Brain microvascular endothelial cell (primary cell): ENCODE data around the gene C1QTNF4.

Source experiments
- DNase-seq: peaks from one replicate; pipeline ENCODE4 v3.0.0-alpha.2; 2020
- H3K27ac ChIP-seq: fragments of 250-450 bp; sonication (Bioruptor Pico); 2 replicates; pipeline ENCODE4 v1.5.1; 2020; ENCODE audit warnings: mild to moderate bottlenecking, moderate library complexity
- H3K27me3 ChIP-seq: fragments of 250-450 bp; sonication (Bioruptor Pico); replicated peaks from 2 replicates; pipeline ENCODE4 v1.5.1; 2020; ENCODE audit warnings: mild to moderate bottlenecking
- H3K36me3 ChIP-seq: fragments of 250-450 bp; sonication (Bioruptor Pico); replicated peaks from 2 replicates; pipeline ENCODE4 v1.5.1; 2020; ENCODE audit warnings: mild to moderate bottlenecking
- H3K4me3 ChIP-seq: 2 replicates; pipeline ENCODE4 v1.5.1; 2011; ENCODE audit warnings: low read depth, mild to moderate bottlenecking, control low read depth, low read length, moderate library complexity
- in situ Hi-C: cut with HindIII; loops from 2 replicates; pipeline ENCODE4 v1.10.0; 2017; ENCODE audit warnings: low sequenced_read_pairs, low pct_ligation_motif_present
- TF ChIP-seq, protein P1 (sequence below): IDR thresholded peaks from 2 replicates; pipeline ENCODE4 v1.5.1; 2011; ENCODE audit warnings: low read depth, mild to moderate bottlenecking, moderate library complexity, low read length, control low read depth, inconsistent platforms; ENCODE audit errors: missing control alignments

C1QTNF4 gene

DNA sequence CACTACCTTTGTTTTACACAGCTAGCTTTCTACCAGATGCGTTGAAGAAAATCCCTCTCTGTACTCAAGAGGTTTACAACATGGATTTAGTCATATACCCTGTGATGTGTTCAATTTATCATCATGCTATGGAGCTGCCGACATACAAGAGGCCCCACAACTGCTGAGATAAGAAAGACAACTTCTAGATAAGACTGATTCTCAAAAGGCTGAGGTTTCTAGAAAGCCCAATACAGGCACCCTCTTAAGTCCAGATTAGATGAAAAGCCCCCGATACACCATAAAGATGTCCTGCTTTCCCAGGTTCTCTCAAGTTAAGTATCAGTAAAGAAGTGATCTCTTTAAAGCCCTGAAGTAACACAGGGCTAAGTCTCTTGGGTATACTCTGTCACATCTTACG is 33.8 kb upstream of the C1QTNF4 start:
- no peaks in the 10 kb centered on the region for H3K27me3 ChIP-seq
- no peak overlapping the region for H3K4me3 ChIP-seq
- TF ChIP-seq, protein P1, sequence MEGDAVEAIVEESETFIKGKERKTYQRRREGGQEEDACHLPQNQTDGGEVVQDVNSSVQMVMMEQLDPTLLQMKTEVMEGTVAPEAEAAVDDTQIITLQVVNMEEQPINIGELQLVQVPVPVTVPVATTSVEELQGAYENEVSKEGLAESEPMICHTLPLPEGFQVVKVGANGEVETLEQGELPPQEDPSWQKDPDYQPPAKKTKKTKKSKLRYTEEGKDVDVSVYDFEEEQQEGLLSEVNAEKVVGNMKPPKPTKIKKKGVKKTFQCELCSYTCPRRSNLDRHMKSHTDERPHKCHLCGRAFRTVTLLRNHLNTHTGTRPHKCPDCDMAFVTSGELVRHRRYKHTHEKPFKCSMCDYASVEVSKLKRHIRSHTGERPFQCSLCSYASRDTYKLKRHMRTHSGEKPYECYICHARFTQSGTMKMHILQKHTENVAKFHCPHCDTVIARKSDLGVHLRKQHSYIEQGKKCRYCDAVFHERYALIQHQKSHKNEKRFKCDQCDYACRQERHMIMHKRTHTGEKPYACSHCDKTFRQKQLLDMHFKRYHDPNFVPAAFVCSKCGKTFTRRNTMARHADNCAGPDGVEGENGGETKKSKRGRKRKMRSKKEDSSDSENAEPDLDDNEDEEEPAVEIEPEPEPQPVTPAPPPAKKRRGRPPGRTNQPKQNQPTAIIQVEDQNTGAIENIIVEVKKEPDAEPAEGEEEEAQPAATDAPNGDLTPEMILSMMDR, result no peak
- in situ Hi-C loops, result no loop called here
- H3K27ac ChIP-seq, result no peak overlapping the region
- DNase-seq, result no peak
- H3K36me3 ChIP-seq, result peaks cover 65% of the 10 kb centered on the region

DNA sequence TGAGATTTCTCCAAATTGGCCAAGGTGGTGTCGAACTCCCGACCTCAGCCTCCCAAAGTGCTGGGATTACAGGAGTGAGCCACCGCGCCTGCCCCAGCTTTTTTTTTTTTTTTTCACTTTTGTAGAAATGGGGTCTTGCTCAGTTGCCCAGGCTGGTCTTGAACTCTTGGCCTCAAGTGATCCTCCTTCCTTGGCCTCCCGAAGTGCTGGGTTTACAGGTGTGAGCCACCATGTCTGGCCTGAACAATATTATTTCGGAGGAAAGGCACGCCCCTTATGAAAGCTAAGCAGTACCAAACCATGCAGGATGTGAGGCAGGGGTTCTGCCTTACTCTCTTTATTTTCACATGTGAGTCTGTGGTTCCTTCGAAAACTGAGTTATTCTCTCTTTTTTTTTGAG is 32.0 kb upstream of the C1QTNF4 start:
- no peak for DNase-seq
- H3K4me3 ChIP-seq, result no peak overlapping the region
- TF ChIP-seq, protein P1, result no peak
- H3K27ac ChIP-seq, result no peak overlapping the region
- peaks cover 75% of the 10 kb centered on the region for H3K36me3 ChIP-seq
- in situ Hi-C loops, result no loop called here
- H3K27me3 ChIP-seq, result no peaks in the 10 kb centered on the region

DNA sequence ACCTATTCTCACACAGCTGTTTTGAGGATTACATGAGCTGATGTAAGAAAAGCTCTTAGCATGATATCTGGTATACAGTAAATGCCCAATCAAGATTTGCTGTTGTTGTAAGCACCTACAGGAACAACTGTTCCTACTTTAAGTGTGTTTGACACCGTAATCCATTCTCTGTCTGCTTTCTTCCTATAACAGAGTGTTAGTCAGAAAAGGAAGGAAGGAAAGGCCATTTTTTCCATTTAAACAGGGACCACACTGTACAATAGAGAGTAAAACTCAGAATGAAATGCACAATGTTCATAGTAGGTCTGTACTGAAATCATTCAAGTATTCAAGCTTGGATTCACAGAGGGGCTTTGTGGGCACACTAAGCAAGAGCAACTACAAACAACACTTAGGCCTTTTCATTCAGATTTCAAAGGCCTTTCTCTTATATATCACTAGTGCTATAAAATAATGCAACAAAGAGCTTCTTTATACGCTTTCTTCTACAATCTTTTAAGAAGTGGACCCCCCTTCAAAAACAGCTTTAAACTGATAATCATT is 26.7 kb upstream of the C1QTNF4 start:
- in situ Hi-C loops, result no loop called here
- TF ChIP-seq, protein P1, result no peak
- no peak for DNase-seq
- no peak overlapping the region for H3K27ac ChIP-seq
- peaks cover 56% of the 10 kb centered on the region for H3K36me3 ChIP-seq
- no peak overlapping the region for H3K4me3 ChIP-seq
- no peaks in the 10 kb centered on the region for H3K27me3 ChIP-seq

DNA sequence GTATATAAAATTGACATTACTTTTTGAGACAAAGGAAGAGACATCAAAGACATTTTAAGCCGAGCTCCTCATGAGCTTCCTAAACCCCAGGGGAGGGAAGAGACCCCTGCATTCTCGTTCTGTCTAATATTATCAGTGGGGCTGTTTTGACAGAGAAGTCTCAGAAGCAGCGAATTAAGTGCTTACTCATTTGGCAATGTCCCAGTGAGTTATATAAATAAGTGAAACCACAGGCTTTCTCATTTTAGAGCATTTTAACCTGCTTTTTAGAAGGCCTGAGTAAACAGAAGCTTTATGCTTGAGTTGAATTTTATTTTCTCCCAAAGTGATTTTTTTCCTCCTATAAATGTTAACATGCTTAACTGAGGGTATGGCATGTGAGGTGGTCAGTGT is 23.2 kb upstream of the C1QTNF4 start:
- peak; percentile 39 for DNase-seq
- Histone ChIP-seq H3K36me3 (peaks cover 33% of the 10 kb centered on the region), H3K4me3 (no peak overlapping the region), H3K27ac (peak overlapping the region; percentile 27), H3K27me3 (no peaks in the 10 kb centered on the region)
- TF ChIP-seq, protein P1, result no peak
- in situ Hi-C loops, result no loop called here

DNA sequence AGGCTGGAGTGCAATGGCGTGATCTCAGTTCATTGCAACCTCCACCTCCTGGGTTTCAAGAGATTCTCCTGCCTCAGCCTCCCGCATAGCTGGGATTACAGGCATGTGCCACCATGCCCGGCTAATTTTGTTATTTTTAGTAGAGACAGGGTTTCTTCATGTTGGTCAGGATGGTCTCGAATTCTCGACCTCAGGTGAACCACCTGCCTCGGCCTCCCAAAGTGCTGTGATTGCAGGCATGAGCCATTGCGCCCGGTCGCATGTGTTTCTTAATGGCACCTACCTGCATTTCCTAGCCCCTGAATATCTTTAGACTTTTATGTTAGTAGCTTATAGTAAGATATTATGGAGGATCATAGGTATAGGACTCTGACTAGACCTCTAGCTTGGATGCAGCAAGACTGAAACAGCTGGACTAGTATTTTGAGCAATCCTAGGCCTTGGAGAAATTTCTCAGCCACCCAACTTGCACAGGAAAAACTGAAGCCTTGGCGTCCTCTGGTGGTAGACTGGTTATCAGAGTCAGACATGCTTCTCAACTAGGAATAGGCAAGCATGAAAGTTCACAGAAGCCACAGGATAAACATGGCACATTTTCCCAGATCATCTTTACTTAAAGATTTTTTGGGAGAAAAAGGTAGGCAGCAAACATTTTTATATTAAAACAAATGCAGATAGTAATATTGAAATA is 22.7 kb upstream of the C1QTNF4 start:
- Histone ChIP-seq H3K27me3 (no peaks in the 10 kb centered on the region), H3K36me3 (peaks cover 27% of the 10 kb centered on the region), H3K4me3 (no peak overlapping the region), H3K27ac (peak overlapping the region; percentile 27)
- DNase-seq, result peak; percentile 75
- in situ Hi-C loops, result no loop called here
- TF ChIP-seq, protein P1, result peak; percentile 97

DNA sequence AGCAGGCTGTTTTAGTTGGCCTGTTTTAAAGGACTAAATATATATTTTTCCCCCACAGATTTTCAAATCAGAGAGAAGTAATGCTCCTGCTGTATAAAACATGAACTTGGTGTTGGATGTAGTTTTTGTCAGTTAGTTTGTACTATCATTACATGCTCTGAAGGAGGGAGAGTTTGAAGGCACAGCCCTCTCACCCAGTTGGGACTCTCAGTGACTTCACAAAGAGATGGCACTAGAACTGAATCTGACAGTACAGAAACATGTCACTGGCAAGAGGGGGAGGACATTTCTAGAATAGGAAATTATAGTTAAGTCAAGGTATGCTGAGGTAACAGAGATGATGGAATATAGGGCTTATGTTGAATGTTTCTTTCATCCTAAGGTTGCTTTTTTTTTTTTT is 21.0 kb upstream of the C1QTNF4 start:
- in situ Hi-C loops, result no loop called here
- Histone ChIP-seq H3K27ac (no peak overlapping the region), H3K27me3 (no peaks in the 10 kb centered on the region), H3K36me3 (peaks cover 15% of the 10 kb centered on the region), H3K4me3 (no peak overlapping the region)
- TF ChIP-seq, protein P1, result no peak
- no peak for DNase-seq
